ENCODE data around the gene GPR146. TPM values are rescaled to one million over a fixed set of nuclear protein-coding genes. Genes with fewer than 3 reads are reported as not detected.

Gene GPR146
- polyA plus RNA-seq, 3 donors: 2.6 to 4.5 (median 3.0) TPM

DNA sequence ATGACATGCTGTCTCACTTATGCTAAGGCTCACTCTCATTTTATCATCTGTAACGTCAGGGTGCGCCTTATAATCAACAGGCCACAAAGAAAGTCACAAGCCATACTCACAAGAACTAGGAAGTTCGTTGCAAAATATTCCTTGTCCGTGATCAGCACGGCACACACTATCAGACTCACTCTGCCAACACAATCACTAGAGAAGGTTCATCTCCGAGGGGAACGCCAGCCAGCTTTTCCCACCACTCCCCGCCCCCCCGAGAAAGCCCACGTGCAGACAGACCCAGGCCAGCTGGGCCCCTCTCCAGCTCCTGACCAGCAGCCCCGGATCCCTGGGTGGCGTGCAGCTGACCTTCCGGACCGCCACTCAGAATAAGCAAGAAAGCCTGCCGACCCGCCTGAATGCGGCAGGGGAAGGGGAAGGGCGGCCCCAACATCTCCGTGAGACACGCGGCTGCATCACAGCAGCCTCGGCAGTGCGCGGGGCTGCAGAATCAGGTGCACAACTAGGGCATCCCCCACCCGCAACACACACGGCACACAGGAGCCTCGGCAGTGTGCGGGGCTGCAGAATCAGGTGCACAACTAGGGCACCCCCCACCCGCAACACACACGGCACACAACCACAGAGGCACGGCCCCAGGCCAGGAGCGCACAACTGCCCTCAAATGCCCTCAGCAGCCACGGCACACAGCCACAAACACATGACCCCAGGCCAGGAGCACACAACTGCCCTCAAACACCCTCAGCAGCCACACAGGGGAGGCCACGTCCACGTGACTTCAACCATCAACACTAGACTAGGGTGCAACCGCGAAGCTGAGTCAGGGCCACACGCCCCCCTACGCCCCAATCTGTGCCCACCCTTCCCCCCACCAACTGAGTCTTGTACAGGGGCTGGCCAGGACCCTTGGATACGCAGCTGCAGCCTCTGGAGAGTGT is 2.5 kb upstream of the GPR146 start:
- DNase-seq (ENCODE audit: low read depth in 3 of 3, low spot score in 2 of 3): no peak

DNA sequence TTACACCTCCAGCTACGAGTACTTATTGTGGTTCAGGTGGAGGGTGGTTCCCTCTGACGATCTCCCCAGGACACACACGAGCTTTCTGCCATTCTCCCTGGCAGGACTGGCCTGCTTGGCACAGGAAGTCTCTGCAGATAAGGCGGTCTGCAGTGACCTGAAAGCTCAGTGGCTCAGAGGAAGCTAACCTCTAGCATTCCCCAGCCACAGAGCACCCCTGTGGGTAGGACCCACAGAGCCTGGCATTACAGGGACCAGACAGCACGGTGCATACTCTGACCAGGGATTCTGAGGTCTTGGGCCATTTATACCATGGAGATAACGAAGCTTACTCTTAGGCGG is 1.9 kb upstream of the GPR146 start:
- DNase-seq (ENCODE audit: low read depth in 3 of 3, low spot score in 2 of 3): no peak

DNA sequence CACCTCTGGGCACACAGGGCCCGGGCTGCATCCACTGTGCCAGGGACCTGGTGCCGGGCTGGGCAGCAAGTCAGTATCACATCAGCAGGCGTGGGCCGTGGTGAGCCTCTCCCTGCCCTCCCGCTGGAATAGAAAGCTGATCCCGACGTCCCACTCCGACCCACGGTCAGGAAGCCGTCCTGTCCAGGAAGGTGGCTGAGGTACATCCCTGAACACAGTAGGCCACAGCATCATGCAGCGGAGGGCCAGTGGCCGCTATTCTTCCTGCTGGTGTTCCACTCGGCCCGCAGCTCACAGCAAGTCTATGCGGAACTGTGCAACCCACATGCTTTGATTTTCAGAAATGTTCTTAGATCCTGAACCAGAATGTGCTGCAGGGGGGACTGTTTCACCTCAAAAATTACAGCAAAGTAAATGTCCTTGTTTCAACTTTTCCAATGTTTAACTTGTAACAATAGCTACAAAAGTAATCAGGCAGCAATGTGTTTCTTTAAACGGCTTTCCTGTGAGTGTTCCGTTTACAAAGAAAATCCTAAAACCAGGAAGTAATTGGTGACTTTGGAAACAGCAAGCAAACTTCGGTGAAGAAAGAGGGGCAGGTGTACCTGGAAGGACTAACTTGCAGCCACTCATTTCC is 676 bp upstream of the GPR146 start:
- no peak for DNase-seq (ENCODE audit: low read depth in 3 of 3, low spot score in 2 of 3)

DNA sequence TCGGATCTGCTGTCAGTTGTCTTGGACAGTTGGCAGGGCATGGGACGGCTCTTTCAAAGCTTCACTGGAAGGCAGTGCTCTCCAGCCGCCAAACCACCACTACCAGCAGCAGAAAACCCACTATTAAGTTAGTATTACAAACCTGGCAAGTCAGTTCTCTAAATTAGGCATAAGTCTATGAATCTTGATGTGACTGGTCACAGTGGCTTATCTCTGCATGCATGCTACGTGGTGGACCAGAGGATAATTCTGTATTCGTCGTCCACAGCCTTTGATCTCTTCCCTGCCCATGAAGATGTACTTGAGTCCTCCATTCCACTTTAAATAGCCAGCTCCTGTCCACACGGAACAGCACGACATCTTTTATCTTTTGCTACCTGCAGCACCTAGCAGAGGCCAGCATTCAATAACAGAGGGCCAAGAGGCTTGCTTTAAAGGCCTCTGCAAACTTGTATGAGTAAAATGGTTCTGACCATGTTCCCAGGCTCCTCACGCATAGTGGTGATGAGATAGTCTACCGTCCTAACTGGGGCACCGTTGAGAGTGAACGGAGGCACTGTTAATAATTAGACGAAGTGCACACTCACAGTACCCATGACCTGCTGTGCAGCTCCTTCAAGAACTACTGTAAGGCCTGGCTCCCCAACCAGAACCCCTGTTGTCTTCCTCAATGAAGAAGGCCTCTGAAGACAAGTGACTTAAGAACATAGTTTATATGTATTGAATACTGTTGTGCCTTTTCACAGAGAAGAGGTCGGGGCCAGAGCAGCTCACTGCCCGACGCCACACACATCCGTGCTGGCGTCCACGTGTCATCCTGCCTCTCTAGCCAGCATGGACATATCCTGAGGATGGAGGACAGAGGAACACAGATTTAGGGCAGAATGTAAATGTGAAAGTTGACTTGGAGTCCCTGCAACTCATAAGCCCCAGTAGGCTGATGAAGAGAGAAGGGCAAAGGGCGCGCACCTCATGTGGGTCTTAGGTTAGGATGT is 1.0 kb downstream of the GPR146 start:
- no peak for DNase-seq (ENCODE audit: low read depth in 3 of 3, low spot score in 2 of 3)

DNA sequence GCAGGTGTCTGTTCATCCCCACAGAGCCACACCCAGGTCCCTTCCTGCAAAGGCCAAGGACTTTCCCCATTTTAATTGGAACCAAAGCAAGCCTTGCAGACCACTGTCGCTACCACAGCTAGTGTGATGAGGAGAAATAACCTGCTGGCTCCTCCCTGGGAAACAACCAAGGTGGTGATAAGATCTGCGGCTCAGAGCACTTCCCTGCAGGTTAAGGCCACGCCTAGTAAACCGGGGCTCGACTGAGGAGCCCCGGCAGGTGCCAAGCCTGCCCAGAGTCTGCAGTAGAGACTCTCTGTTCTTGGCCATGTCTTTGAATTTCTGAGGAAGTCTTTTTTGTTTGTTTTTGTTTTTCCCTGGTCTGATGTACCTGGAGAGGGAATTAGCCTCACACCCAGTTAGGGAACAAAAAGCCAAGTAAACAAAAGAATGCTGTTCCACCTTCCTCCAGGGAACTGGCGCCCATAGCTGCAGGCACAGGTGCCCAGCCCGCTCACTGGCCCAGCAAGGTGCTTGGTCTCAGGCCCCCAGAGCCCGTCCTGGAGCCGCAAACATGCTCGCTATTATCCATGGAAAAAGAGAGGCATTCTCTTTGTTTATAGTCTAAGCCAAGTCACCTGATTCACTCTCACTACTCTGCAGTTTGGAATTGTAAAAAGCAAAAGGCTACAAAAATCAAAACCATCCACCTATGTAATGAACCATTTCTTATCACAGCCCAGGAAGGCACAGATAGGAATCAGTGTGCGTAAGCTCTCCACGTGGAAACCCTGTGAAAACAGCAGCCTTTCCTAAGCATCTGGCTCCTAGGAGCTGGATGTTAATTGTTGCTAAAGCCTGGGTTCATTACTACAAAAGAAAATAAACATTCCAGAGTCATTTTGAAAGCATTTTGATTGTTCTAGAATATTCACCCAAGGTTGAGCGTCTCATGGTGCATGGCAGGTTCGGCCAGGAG is 2.7 kb downstream of the GPR146 start:
- no peak for DNase-seq (ENCODE audit: low read depth in 3 of 3, low spot score in 2 of 3)

DNA sequence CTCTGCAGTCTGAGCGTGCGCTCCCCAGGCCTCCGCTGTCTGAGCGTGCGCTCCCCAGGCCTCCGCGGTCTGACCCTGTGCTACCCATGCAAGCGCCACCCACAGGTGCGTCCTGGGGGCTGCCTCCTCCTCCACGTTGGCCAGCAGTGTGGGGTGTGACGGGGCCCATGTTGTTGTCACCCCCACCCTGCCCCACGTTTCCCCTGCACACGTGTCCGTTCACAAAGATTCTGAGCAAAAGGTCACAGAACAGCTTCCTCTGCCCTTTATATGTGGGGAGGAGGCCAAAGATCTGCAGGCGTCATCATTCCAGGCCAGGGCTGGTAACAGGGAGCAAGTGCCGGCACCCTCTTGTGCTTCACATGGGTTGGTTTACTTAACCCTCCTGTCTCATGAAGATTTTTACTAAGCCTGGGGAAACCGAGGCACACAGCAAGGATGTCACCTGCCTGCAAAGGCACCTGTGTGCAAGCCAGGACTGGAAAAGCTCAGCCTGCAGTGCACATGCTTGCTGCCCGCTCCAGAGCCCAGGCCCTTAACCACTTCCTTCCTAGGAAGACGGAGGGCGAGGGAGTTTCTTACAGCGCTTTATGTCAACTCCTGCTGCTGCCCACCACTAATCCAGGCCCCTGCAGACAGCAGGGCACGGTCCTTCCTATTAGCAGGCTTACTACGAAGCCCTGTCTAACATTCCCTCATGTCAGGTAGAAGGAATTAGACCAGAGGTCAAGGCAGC is 4.8 kb downstream of the GPR146 start:
- DNase-seq (ENCODE audit: low read depth in 3 of 3, low spot score in 2 of 3): no peak

DNA sequence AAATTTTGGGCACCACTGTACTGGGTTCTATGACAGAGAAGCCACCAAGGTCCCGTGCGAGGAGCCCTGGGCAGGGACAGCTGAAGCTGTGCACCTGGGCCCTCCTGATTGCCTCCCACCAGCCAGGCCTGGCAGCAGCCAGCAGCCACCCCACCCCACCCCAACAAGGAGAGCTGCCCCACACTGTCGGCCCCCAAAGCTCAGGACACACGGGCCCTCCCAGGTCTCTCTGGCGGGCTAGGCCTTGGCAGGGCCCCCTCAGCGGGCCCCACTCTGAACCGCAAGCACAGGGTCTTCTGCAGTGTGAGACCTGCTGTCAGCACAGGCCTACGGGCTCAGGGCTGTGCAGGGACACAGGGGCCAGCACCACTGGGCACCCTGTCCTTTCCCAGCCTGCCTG is 5.5 kb downstream of the GPR146 start:
- DNase-seq (ENCODE audit: low read depth in 3 of 3, low spot score in 2 of 3): no peak

DNA sequence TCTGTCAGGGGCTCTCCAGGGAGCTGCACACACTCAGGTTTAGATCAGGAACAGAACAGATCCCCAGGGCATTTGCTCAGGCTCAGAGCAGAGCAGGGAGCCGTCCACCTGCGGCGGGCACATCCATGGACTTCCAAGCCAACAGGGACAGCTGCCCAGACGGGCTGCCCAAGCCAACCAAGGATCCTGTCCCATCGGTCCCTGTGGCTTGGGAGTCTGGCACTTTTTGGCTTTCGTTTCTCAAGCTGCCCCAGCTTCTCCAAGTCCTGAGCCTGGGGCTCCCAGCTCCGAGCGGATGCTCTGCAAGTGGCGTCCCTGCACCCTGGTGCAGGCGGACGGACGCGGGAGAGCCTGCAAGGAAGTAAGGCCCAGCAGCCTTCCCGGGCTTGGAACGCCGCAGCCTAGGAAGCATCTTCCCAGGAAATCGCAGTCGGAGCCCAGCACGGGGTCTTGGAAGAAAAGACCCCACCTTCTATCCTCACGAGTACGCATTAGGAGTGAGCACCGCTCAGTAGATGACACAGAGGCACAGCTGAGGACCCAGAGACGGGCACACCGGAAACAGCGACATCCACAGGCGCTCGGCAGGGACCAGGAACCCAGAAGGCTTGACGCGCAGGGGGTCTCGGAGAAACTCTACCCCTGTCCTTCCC is 6.0 kb downstream of the GPR146 start:
- no peak for DNase-seq (ENCODE audit: low read depth in 3 of 3, low spot score in 2 of 3)

DNA sequence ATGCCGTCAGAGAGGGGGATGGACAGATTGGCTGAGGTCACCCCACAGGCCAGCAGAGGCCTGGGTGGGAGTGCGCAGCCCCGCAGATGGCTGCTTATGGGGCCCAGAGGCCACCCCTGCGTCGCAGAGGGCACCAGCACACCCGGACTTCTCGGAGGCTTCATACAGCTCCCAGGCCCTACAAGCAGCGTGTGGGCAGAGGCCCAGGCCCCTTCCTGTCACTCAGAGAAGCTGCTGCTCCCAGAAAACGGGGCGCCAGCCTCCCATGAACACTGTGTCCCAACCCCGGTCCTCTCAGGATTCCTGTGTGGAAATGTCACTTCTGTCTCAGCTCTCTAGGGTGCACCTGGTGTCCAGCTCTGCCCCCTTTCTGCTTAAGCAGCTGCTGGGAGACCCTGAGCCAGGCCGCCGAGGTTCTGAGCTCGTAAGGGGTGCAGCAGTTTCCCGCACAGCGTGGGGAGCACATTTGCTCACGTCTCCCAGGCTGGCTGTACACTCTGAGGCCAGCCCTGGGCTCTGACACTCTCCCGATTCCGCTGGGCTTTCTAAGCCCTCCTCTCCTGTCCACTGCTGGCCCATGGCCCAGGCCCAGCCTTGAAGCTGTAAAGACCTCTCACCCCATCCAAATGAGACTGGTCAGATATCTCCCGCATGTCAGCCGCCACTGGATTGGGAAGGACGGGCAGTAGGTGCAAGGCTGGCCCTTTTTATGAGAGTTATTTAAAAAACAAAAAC is 6.8 kb downstream of the GPR146 start:
- DNase-seq (ENCODE audit: low read depth in 3 of 3, low spot score in 2 of 3): no peak

DNA sequence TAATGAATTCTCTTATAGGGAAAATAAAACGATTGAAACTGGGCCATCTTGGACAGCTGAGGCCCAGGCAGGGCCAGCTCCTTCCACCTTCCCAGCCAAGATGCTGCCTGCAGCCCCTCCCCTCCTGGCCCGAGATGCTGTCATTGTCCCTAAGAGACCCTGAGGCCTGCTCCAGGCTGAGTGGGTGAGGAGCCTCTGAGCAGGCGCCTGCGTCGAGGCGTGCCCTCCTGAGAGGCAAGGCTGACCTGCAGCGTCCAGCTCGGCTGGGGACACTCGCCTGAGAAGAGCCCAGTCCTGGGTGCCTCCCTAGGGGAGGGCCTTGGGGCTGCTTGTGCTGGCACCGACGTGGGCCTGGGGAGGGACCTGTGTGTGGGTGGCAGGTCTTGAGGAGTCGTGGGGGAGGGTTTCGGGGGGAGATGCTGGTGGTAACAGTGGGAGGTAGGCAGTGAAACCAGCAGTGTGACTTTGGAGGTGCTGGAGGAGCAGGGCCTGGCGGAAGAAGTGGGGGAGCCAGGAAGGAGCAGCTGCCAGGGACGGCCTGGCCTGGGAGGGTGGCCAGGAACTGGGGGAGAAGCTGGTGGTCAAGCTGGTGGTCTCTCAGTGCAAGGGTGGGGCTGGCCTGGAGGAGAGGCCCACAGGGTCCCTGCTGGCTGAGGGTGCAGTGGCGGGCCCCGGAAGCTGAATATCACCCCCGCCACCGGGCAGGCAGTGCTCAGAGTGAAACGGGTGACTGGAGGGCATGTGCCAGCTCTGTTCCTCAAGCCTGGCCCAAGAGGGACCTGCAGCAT is 7.9 kb downstream of the GPR146 start:
- no peak for DNase-seq (ENCODE audit: low read depth in 3 of 3, low spot score in 2 of 3)

DNA sequence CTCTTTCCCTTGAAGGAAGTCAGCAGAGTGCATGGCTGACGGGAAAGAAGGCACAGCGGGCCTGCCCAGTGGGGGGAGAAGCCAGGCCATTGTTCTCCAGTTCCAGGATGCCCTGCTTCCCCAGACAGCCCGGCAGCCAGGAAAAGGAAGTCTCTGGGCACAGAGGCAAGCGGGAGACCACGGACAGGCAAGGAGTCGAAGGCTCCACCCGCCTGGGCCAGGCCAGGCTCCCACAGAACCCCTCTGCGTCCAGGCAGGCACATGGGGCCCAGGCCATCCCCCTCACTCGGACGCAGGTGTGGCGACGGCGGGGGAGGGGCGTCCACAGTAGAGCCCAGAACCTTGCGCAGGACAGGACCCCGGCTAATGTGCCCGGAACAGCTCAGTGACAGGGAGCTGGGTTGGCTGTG is 8.7 kb downstream of the GPR146 start:
- DNase-seq (ENCODE audit: low read depth in 3 of 3, low spot score in 2 of 3): no peak

DNA sequence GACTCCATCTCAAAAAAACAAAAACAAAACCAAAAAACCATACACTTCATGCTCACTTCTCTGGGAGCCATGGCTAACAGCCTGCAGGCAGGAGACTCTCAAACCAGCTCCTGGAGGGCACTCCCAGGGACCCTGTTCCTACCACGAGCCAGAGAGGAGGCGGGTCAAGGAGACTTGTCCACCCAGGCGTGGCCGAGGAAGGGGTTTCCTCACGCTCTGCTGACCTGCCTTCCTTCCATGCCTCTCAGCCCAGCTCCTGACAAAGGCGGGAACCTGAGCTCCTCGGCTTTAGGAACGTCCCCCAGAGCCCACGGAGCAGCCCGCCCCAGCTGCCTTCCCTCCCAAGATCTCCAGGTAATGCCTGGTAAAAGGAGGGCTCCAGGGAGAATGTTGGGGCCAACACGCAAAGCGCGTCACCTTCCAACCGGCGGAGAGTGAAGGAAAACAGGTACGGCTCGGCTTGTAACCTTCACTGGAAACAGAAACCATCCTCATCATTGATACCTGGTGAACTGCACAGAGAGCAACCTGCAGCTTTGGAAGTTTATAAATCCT is 9.5 kb downstream of the GPR146 start:
- DNase-seq (ENCODE audit: low read depth in 3 of 3, low spot score in 2 of 3): no peak

DNA sequence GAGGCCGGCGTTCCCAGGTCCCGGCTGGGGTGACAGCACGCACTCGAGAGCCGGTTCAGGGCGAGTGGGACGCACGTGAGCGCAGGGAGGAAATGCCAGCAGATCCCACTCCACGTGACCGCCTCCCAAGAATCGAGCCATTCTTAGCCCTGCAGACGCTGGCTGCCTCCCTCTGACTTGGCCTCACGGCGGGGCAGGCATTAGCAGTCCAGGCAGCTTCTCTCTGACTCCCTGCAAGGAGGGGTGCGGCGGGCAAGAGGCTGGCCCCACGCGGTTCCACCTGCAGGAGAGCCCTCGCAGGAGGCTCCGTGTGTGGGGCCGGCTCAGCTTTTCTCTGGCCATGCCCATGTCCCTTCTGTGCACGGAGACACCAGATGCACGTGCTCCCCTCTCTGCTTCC is 10.1 kb downstream of the GPR146 start:
- no peak for DNase-seq (ENCODE audit: low read depth in 3 of 3, low spot score in 2 of 3)

DNA sequence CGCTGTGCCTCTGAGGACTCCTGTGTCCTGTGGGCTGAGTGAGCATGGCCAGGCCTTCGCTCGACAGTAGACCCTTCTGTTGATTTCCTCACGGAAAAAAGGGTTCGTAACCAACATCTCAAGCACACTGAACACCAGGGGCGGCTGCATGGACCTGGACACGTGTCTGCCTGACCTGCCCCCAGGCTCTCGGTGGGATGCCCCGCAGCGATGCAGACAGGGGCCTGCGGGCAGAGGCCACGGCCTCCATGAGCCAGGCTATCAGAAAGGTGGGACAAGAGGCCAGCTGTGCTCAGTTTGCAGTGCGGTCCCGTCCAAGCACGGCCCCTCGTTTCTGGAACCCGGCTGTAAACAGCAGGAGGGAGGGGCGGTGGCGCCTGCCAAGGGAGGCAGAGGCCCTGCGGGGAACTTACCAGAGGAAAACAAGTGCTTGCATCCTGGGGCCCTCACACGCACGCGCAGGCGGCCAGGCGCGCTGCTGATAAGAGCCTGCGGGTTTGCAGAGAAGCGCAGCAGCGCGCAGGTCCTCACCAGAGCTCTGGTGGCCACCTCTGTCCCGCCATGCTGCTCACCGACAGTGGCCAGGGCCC is 10.6 kb downstream of the GPR146 start:
- no peak for DNase-seq (ENCODE audit: low read depth in 3 of 3, low spot score in 2 of 3)

DNA sequence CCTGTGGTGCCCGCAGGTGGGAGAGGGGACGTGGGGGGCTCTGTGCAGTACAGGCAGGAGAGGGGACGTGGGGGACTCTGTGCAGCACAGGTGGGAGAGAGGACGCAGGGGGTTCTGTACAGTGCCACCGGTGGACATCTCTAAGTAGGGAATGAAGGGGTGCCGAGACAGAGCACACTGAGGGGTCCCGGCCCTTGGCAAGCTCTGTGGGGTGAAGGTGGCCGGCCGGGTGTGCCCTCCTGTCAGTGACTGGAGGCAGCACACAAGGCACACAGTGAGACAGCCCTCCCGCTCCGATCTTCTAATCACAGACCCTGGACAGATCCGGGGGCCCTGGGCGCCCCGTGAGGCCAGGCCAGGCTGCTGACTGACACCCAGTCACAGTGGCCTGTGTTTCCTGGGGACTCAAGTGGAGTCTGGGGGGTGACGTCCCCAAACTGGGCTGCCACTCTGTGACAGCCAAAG is 11.2 kb downstream of the GPR146 start:
- no peak for DNase-seq (ENCODE audit: low read depth in 3 of 3, low spot score in 2 of 3)

DNA sequence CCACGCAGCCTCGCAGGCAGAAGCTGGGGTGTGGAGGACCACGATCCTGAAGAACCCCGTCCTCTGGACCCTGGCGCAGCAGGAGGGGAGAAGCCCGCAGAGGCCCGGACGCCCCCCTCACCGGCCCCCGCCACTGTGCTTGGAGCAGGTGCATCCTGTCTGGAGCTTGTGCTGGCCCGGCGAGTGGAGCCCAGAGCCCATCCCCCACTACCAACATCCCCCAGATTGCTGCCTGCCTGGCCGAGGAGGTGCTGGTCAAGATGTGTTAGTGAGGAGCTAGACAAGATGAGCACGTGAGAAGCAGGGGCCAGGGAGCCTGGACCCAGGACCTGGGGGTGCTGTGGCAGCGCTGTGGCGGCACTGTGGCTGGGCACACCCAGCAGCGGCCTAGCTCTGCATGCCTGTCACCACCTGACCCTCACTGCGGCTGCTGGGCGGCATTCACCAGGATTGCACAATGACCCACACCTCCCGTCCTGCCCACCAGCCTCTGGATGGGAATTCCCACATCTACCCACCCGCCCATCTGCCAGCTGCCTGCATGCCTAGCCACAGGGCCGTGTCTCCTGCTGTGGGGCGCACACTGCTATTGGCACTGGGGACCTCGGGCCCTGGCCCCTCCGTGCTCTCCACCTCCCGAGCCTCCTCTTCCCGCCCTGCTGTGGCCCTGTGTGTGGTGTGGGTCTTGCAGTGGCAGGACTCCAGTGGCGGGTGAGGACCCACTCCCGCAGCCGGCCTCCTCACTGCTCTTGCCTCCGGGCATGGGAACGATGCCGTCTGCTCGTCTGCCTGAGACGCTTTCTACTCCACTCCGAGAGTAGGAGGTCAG is 11.8 kb downstream of the GPR146 start:
- DNase-seq (ENCODE audit: low read depth in 3 of 3, low spot score in 2 of 3): no peak

All from right renal cortex interstitium (tissue), 3 donors.